H9 (cell line): ENCODE data around the gene ARHGAP31. TPM values are rescaled to one million over a fixed set of nuclear protein-coding genes. Genes with fewer than 3 reads are reported as not detected.

ENCODE experiments used
- DNase-seq: peaks from one replicate; pipeline ENCODE4 v3.0.0-alpha.2; 2017
- H2AFZ ChIP-seq: one replicate; pipeline ENCODE4 v1.6.1; 2013; ENCODE audit warnings: mild to moderate bottlenecking, low read length, control low read depth, moderate library complexity
- H2AK5ac ChIP-seq: 2 replicates; pipeline ENCODE4 v1.6.1; 2013; ENCODE audit warnings: low read length, control low read depth, mixed read lengths; ENCODE audit not compliant: insufficient read length
- H2BK120ac ChIP-seq: one replicate; pipeline ENCODE4 v1.6.1; 2013; ENCODE audit warnings: low read depth, mild to moderate bottlenecking, low read length, control low read depth, inconsistent platforms; ENCODE audit not compliant: poor library complexity, severe bottlenecking
- H2BK12ac ChIP-seq: 2 replicates; pipeline ENCODE4 v1.6.1; 2013; ENCODE audit warnings: low read length, control low read depth, mixed read lengths, low read depth; ENCODE audit not compliant: insufficient read length
- H2BK15ac ChIP-seq: 2 replicates; pipeline ENCODE4 v1.6.1; 2013; ENCODE audit warnings: low read depth, low read length, control low read depth
- H2BK20ac ChIP-seq: one replicate; pipeline ENCODE4 v1.6.1; 2013; ENCODE audit warnings: low read depth, mild to moderate bottlenecking, low read length, control low read depth, inconsistent platforms; ENCODE audit not compliant: poor library complexity, severe bottlenecking
- H2BK5ac ChIP-seq: 2 replicates; pipeline ENCODE4 v1.6.1; 2013; ENCODE audit warnings: low read length, control low read depth, mixed read lengths; ENCODE audit not compliant: insufficient read length
- H3K14ac ChIP-seq: 2 replicates; pipeline ENCODE4 v1.6.1; 2013; ENCODE audit warnings: low read length, control low read depth; ENCODE audit not compliant: insufficient read depth
- H3K18ac ChIP-seq: 2 replicates; pipeline ENCODE4 v1.6.1; 2013; ENCODE audit warnings: low read depth, mild to moderate bottlenecking, mixed read lengths, low read length, control low read depth; ENCODE audit not compliant: insufficient read length
- H3K23ac ChIP-seq: 2 replicates; pipeline ENCODE4 v1.6.1; 2013; ENCODE audit warnings: low read length, control low read depth, mixed read lengths, low read depth; ENCODE audit not compliant: insufficient read length
- H3K23me2 ChIP-seq: 2 replicates; pipeline ENCODE4 v1.6.1; 2013; ENCODE audit warnings: low read depth, mild to moderate bottlenecking, mixed read lengths, low read length, control low read depth; ENCODE audit not compliant: insufficient read length, poor library complexity, severe bottlenecking
- H3K27ac ChIP-seq: 2 replicates; pipeline ENCODE4 v1.5.1; 2013; ENCODE audit warnings: low read length, control low read depth, mixed read lengths, low read depth; ENCODE audit not compliant: insufficient read length
- H3K27me3 ChIP-seq: 2 replicates; pipeline ENCODE4 v1.6.1; 2013; ENCODE audit warnings: low read length, control low read depth, inconsistent platforms; ENCODE audit not compliant: insufficient read depth
- H3K4ac ChIP-seq: 2 replicates; pipeline ENCODE4 v1.6.1; 2013; ENCODE audit warnings: low read depth, mild to moderate bottlenecking, control low read depth, inconsistent platforms, low read length, moderate library complexity
- H3K4me1 ChIP-seq: 2 replicates; pipeline ENCODE4 v1.6.1; 2013; ENCODE audit warnings: low read length, control low read depth, inconsistent platforms; ENCODE audit not compliant: insufficient read depth
- H3K4me2 ChIP-seq: 2 replicates; pipeline ENCODE4 v1.6.1; 2013; ENCODE audit warnings: low read length, control low read depth, mixed read lengths; ENCODE audit not compliant: insufficient read length, insufficient read depth
- H3K56ac ChIP-seq: 2 replicates; pipeline ENCODE4 v1.6.1; 2013; ENCODE audit warnings: low read depth, mild to moderate bottlenecking, mixed read lengths, low read length, control low read depth; ENCODE audit not compliant: insufficient read length
- H3K79me1 ChIP-seq: 2 replicates; pipeline ENCODE4 v1.6.1; 2013; ENCODE audit warnings: low read depth, mild to moderate bottlenecking, moderate library complexity, low read length, control low read depth, inconsistent platforms; ENCODE audit not compliant: insufficient read depth, poor library complexity, severe bottlenecking
- H3K79me2 ChIP-seq: 2 replicates; pipeline ENCODE4 v1.6.1; 2013; ENCODE audit warnings: low read length, control low read depth, inconsistent platforms; ENCODE audit not compliant: insufficient read depth
- H3K9ac ChIP-seq: 2 replicates; pipeline ENCODE4 v1.6.1; 2013; ENCODE audit warnings: low read length, control low read depth, mixed read lengths; ENCODE audit not compliant: insufficient read length; ENCODE audit errors: extremely low read depth
- H3K9me3 ChIP-seq: one replicate; pipeline ENCODE4 v1.6.1; 2013; ENCODE audit warnings: low read depth, low read length, inconsistent platforms; ENCODE audit not compliant: control insufficient read depth
- H3T11ph ChIP-seq: one replicate; pipeline ENCODE4 v1.6.1; 2013; ENCODE audit warnings: mild to moderate bottlenecking, low read length, control low read depth, inconsistent platforms
- H4K20me1 ChIP-seq: one replicate; pipeline ENCODE4 v1.6.1; 2013; ENCODE audit not compliant: control insufficient read depth, insufficient read length, insufficient read depth
- H4K5ac ChIP-seq: 2 replicates; pipeline ENCODE4 v1.6.1; 2013; ENCODE audit warnings: low read depth, mild to moderate bottlenecking, mixed read lengths, low read length, control low read depth; ENCODE audit not compliant: insufficient read length
- H4K8ac ChIP-seq: replicated peaks from 2 replicates; pipeline ENCODE4 v1.6.1; 2013; ENCODE audit warnings: low read length, control low read depth, mixed read lengths, low read depth; ENCODE audit not compliant: insufficient read length
- H4K91ac ChIP-seq: 2 replicates; pipeline ENCODE4 v1.6.1; 2013; ENCODE audit warnings: low read depth, mild to moderate bottlenecking, moderate library complexity, mixed read lengths, low read length, control low read depth; ENCODE audit not compliant: insufficient read length
- H3K27ac Mint-ChIP-seq, 3 experiments: 2 replicates in 2 of 3; 3 replicates in 1 of 3; pipeline ENCODE4 v1.8.0; 2020 to 2021; ENCODE audit warnings: mixed read lengths in 3 of 3, mild to moderate bottlenecking in 1 of 3, moderate library complexity in 1 of 3
- H3K27me3 Mint-ChIP-seq: 2 replicates; pipeline ENCODE4 v1.8.0; 2021; ENCODE audit warnings: low read depth, mild to moderate bottlenecking, moderate library complexity, mixed read lengths
- H3K36me3 Mint-ChIP-seq, 3 experiments: 2 replicates in 2 of 3; 3 replicates in 1 of 3; pipeline ENCODE4 v1.8.0; 2020 to 2021; ENCODE audit warnings: low read depth in 3 of 3, mixed read lengths in 3 of 3; ENCODE audit not compliant: insufficient read depth in 1 of 3
- H3K4me1 Mint-ChIP-seq, 2 experiments: 2 replicates each; pipeline ENCODE4 v1.8.0; 2020; ENCODE audit warnings: mixed read lengths in 2 of 2
- H3K4me3 Mint-ChIP-seq, 2 experiments: 2 replicates in 1 of 2; 3 replicates in 1 of 2; pipeline ENCODE4 v1.8.0; 2020 to 2021; ENCODE audit warnings: mild to moderate bottlenecking in 2 of 2, mixed read lengths in 2 of 2, moderate library complexity in 1 of 2
- H3K9me3 Mint-ChIP-seq, 2 experiments: 2 replicates in 1 of 2; 3 replicates in 1 of 2; pipeline ENCODE4 v1.8.0; 2020; ENCODE audit warnings: mild to moderate bottlenecking in 2 of 2, mixed read lengths in 2 of 2, moderate library complexity in 1 of 2
- CTCF ChIP-seq: fragments of 200-600 bp; sonication (generic); conservative IDR thresholded peaks from 3 replicates; pipeline ENCODE4 v1.8.0; 2021; ENCODE audit warnings: antibody characterized with exemption, mild to moderate bottlenecking
- WGBS: extraction: QIAGEN DNeasy Blood & Tissue Kit; methylation state at CpG from one replicate; pipeline ENCODE4 v1.1.7; 2013; ENCODE audit warnings: missing lambda C conversion rate, low lambda C conversion rate, mixed read lengths; ENCODE audit not compliant: insufficient read length; ENCODE audit errors: extremely low coverage; 5-methylcytosine and 5-hydroxymethylcytosine counted together
- total RNA-seq: library from RNA; stranded (reverse); gene quantifications from 2 replicates; pipeline ENCODE4 v1.2.1, GENCODE V29; 2021

Gene ARHGAP31
- total RNA-seq, 1 experiment from 2014 or later, result 2.2 TPM

- Histone ChIP-seq H2BK12ac (no peak overlapping the region), H2BK15ac (no peak overlapping the region), H2AFZ (no peak overlapping the region), H3K18ac (no peak overlapping the region), H3K4me2 (no peak overlapping the region), H2AK5ac (no peak overlapping the region), H3K27me3 (no peaks in the 10 kb centered on the region), H2BK20ac (no peak overlapping the region), H3K23ac (no peak overlapping the region), H4K91ac (no peak overlapping the region), H4K5ac (no peak overlapping the region), H3T11ph (no peak overlapping the region), H2BK5ac (no peak overlapping the region), H3K9me3 (no peaks in the 10 kb centered on the region), H3K56ac (no peak overlapping the region), H3K23me2 (no peaks in the 10 kb centered on the region), H4K20me1 (no peaks in the 10 kb centered on the region), H3K79me2 (no peaks in the 10 kb centered on the region), H4K8ac (no peak overlapping the region), H3K9ac (no peak overlapping the region), H2BK120ac (no peak overlapping the region), H3K27ac (no peak overlapping the region), H3K79me1 (no peaks in the 10 kb centered on the region), H3K14ac (no peak overlapping the region), H3K4ac (no peak overlapping the region), H3K4me1 (no peaks in the 10 kb centered on the region)
- DNase-seq, result peak; percentile 73
- H3K27ac Mint-ChIP-seq, result no peak overlapping the region; a peak in 1 of 7 replicates
- TF ChIP-seq CTCF, result no peak
- WGBS, result no CpG with 5 or more reads among the region's 7 CpGs
- no peaks in the 10 kb centered on the region; a peak in 3 of 7 replicates for H3K36me3 Mint-ChIP-seq
- H3K4me1 Mint-ChIP-seq, result peaks cover 0 to 3% of the 10 kb centered on the region in 2 experiments; a peak in 1 of 4 replicates
- no peaks in the 10 kb centered on the region for H3K27me3 Mint-ChIP-seq
- H3K4me3 Mint-ChIP-seq, result no peak overlapping the region
- H3K9me3 Mint-ChIP-seq, result no peaks in the 10 kb centered on the region
Observed at GRCh38 chr3:119413603-119414280, 119.6 kb downstream of the ARHGAP31 start.
